Memory B cell (primary cell): Measurements from ENCODE around the gene PTGS2.
A peak's percentile ranks its signal among the peaks of the same experiment; 100 is the strongest.
"Not testable (repeated sequence)": the region's sequence is repeated elsewhere in the genome, so short reads cannot be mapped to it uniquely, and the experiment has no call there.

Experiments used
- ATAC-seq: fragments of 150-1000 bp; cut with Tn5 transposase; 2 replicates; pipeline ENCODE4 v1.10.0; 2021; ENCODE audit warnings: low read depth, mild to moderate bottlenecking, moderate library complexity
- DNase-seq, 2 donors: peaks; one replicate each; pipeline ENCODE4 v3.0.0; 2022; ENCODE audit warnings: low spot score in 2 of 2
- H3K27ac Mint-ChIP-seq: one replicate; pipeline ENCODE4 v1.8.0; 2022; ENCODE audit warnings: mild to moderate bottlenecking, moderate library complexity, mixed read lengths
- H3K27me3 Mint-ChIP-seq: one replicate; pipeline ENCODE4 v1.8.0; 2022; ENCODE audit warnings: mixed read lengths
- H3K36me3 Mint-ChIP-seq: one replicate; pipeline ENCODE4 v1.8.0; 2022; ENCODE audit warnings: mild to moderate bottlenecking, mixed read lengths
- H3K4me1 Mint-ChIP-seq: one replicate; pipeline ENCODE4 v1.8.0; 2022; ENCODE audit warnings: mixed read lengths
- H3K4me3 Mint-ChIP-seq: one replicate; pipeline ENCODE4 v1.8.0; 2022; ENCODE audit warnings: mild to moderate bottlenecking, moderate library complexity, mixed read lengths
- H3K9me3 Mint-ChIP-seq: one replicate; pipeline ENCODE4 v1.8.0; 2022; ENCODE audit warnings: mixed read lengths

Gene PTGS2

DNA sequence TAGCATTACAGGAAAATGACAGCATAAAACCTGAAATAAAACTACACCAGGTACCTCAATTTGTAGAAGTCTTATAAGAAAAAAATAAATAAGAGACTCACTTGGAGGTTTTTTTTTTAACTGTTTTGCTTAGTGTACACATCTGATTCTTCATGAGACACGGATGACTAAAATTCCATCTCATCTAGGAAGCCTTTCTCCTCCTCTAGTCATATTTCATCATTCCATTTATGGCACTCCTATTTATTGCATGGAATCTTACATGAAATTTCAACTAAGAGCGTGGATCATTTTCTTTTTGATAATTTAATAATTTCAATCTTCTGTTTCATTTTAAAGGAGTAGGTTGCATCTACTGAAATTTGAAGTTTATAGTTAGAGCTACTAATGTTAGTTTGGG is 1.6 kb upstream of the PTGS2 start:
- no peak overlapping the region for H3K27ac Mint-ChIP-seq
- no peak for DNase-seq
- peaks cover 5% of the 10 kb centered on the region for H3K4me1 Mint-ChIP-seq
- H3K27me3 Mint-ChIP-seq = peaks cover 12% of the 10 kb centered on the region
- peaks cover 4% of the 10 kb centered on the region for H3K9me3 Mint-ChIP-seq
- ATAC-seq = no peak
- no peaks in the 10 kb centered on the region for H3K36me3 Mint-ChIP-seq
- H3K4me3 Mint-ChIP-seq = no peak overlapping the region

DNA sequence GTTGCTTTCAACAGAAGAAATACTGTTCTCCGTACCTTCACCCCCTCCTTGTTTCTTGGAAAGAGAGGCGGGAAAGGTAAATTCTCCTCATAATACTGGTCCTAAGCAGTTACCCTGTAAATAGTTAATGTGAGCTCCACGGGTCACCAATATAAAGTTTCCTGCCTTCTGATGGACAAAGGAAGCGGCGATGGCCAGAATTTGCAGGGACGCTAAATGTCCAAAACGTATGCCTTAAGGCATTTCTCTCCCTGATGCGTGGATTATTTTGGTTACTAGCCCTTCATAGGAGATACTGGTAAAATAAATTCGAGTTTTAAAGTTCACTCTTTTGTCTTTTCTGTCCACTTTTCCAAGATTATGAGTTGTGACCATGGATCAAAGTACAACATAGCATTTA is 898 bp upstream of the PTGS2 start:
- ATAC-seq (no peak), DNase-seq (no peak)
- H3K36me3 Mint-ChIP-seq = no peaks in the 10 kb centered on the region
- no peak overlapping the region for H3K27ac Mint-ChIP-seq
- peaks cover 12% of the 10 kb centered on the region for H3K27me3 Mint-ChIP-seq
- H3K4me1 Mint-ChIP-seq = peaks cover 5% of the 10 kb centered on the region
- H3K4me3 Mint-ChIP-seq = peak overlapping the region; percentile 39
- peaks cover 2% of the 10 kb centered on the region for H3K9me3 Mint-ChIP-seq

DNA sequence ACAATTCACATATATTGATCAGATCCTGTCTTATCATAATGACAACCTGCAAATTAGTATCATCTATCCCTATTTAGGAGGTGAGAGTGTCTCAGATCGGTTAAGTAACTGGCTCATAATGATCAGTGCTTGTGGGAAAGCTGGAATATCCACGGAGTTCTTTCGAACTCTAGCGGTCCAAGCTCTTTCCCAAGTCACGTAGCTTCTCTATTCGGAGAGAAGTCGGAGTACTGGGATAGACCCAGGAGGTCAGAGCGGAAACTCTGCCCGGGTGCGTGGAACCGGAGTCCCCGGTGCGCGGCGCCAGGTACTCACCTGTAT is 339 bp downstream of the PTGS2 start:
- DNase-seq = no peak
- Mint-ChIP-seq H3K36me3 (no peaks in the 10 kb centered on the region), H3K27ac (no peak overlapping the region), H3K4me3 (no peak overlapping the region), H3K9me3 (no peaks in the 10 kb centered on the region), H3K4me1 (peaks cover 5% of the 10 kb centered on the region), H3K27me3 (peaks cover 12% of the 10 kb centered on the region)
- ATAC-seq = no peak

DNA sequence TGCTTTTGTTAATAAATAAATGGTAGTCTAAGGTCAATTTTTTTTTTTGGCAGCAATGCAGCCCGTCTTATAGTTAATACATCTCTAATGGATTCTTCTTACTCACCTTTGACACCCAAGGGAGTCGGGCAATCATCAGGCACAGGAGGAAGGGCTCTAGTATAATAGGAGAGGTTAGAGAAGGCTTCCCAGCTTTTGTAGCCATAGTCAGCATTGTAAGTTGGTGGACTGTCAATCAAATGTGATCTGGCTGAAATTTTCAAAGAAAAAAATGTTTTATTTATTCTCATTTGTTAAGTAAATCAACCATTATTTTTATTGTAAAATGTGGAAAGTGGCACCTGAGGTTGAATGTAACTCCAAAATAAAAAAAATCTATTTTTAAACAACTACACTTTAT is 2.1 kb downstream of the PTGS2 start:
- Mint-ChIP-seq H3K4me3 (no peak overlapping the region), H3K4me1 (peaks cover 5% of the 10 kb centered on the region), H3K36me3 (no peaks in the 10 kb centered on the region), H3K9me3 (no peaks in the 10 kb centered on the region), H3K27me3 (peaks cover 11% of the 10 kb centered on the region), H3K27ac (no peak overlapping the region)
- ATAC-seq = no peak
- DNase-seq = no peak

DNA sequence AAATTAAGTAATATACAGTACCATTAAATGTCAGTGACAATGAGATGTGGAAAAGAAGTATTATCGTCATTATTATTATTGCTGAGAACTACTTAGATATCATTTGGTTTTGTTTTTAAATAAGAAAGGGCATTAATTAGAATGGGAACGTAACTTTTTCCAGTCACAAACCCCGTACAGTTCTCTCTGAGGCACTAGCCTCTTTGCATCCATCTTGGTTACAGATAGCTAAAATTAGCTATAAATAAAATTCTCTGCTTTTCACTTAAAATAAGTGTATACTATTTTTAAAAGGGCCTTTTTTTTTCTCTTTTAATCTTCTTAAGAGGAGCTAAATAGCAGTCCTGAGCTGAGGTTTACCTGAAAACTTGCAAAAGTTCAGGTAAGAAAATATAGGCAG is 7.6 kb downstream of the PTGS2 start:
- Mint-ChIP-seq H3K4me1 (no peaks in the 10 kb centered on the region), H3K27ac (no peak overlapping the region), H3K9me3 (no peaks in the 10 kb centered on the region), H3K27me3 (peaks cover 3% of the 10 kb centered on the region), H3K4me3 (no peak overlapping the region), H3K36me3 (no peaks in the 10 kb centered on the region)
- no peak for ATAC-seq
- DNase-seq = no peak

DNA sequence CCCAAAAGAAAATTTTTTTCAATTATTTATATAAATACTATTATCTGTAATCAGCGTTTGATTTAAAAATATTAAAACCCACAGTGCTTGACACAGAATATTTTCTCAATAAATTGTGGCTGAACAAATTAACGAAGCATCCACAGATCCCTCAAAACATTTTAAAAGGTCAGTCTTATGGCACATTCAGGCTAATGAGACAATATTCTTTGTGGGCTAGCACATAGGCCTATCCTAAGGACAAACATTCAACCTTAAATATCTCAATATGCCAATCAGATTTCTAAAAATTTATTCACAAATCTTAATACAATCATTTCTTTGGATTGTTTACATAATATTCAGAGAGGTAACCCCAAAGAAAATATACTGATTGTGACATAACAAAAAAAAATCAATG is 8.1 kb downstream of the PTGS2 start:
- Mint-ChIP-seq H3K4me1 (no peaks in the 10 kb centered on the region), H3K9me3 (no peaks in the 10 kb centered on the region), H3K36me3 (no peaks in the 10 kb centered on the region), H3K27ac (no peak overlapping the region), H3K4me3 (no peak overlapping the region), H3K27me3 (peaks cover 3% of the 10 kb centered on the region)
- ATAC-seq = no peak
- DNase-seq = no peak

DNA sequence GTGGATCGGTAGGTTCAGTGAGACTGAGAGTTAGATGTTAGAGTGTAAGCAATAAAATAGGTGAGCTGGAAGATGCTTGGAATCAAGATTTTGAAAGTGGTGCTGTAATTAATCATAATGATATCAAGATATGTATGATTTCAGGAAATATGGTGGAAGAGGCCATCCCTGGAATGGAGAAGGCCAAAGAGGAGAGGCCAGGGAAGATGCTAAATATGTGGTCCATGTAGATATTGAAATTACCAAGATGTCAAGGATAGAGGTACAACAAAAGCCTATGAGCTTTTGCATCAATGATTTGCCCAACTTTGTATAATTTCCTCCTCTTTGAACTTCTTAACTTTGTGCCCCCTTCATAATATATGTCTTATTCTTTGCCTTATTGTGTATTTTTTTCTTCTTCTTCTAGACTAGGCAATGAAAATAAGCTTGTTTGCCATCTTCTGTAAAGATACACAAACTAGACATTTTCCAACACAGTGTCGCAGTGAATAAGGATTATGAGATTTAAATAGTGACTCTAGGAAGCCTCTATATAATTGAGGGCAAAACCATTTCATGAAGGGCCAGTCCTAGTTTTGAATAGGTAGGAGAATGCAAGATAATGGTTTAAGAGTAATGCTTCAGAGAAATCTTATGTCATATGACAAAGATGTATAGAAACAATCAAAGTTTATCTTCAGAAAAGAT is 8.9 kb downstream of the PTGS2 start:
- ATAC-seq (no peak), DNase-seq (no peak)
- Mint-ChIP-seq H3K36me3 (no peaks in the 10 kb centered on the region), H3K27me3 (peaks cover 3% of the 10 kb centered on the region), H3K4me3 (no peak overlapping the region), H3K4me1 (no peaks in the 10 kb centered on the region), H3K9me3 (no peaks in the 10 kb centered on the region), H3K27ac (no peak overlapping the region)

DNA sequence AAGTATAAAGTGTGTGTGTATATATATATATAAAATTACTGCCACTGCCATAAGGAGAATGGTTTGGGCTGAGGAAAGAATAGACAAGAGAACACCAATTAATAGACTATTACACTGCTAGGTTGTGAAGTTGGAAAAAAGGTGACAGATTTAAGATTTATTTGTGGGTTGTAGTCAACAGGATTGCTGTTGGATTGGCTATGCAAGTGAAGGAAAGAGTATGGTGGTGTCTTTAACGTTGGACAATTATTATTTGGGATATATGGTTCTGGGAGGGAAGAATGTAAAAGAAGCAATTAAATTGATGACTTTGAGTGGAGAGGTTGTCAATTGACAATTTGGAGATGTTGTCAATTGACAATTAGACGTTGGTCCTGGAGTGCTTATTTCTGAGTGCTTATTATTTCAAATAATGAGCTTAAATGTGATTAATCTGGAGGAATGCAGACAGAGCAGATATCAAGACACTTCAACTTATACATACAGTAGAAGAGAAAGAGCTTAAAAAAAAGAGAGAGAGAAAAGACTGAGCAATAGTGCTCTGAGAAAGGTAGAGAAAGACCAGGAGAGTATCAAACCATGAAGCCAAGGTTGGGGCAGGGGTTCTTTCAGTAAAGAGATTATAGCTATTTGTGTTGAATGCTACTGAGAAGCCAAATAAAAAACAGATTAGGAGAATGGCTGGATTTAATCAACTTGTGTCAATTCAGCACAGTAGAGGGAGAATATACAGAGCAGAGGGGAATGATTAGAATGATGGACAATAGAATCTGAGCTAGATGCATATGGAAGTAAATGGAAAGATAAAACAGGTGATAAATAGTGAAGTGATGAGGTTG is 9.7 kb downstream of the PTGS2 start:
- Mint-ChIP-seq H3K36me3 (no peaks in the 10 kb centered on the region), H3K27me3 (peaks cover 3% of the 10 kb centered on the region), H3K4me3 (no peak overlapping the region), H3K9me3 (no peaks in the 10 kb centered on the region), H3K27ac (no peak overlapping the region), H3K4me1 (no peaks in the 10 kb centered on the region)
- ATAC-seq (no peak), DNase-seq (no peak)

DNA sequence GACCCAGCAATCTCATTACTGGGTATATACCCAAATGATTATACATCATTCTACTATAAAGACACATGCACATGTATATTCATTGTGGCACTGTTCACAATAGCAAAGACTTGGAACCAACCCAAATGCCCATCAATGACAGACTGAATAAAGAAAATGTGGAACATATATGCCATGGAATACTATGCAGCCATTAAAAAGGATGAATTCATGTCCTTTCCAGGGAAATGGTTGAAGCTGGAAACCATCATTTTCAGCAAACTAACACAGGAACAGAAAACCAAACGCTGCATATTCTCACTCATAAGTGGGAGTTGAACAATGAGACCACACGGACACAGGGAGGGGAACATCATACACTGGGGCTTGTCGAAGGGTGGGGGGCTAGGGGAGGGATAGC is 10.4 kb downstream of the PTGS2 start:
- H3K27me3 Mint-ChIP-seq, ATAC-seq, H3K4me1 Mint-ChIP-seq, H3K27ac Mint-ChIP-seq, DNase-seq, H3K36me3 Mint-ChIP-seq, H3K9me3 Mint-ChIP-seq, H3K4me3 Mint-ChIP-seq: not testable (repeated sequence)

DNA sequence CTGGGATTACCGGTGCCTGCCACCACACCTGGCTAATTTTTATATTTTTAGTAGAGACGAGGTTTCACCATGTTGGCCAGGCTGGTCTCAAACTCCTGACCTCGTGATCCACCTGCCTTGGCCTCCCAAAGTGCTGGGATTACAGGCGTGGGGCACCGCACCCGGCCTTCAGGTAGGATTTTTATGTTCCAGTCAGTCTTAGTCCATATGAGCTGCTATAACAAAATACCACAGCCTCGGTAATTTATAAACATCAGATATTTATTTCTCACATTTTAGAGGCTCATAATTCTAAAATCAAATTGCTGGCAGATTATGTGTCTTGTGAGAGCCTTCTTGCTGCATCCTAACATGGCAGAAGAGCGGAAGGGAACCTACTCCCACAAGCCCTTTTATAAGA is 16.0 kb downstream of the PTGS2 start:
- not testable (repeated sequence) for ATAC-seq

DNA sequence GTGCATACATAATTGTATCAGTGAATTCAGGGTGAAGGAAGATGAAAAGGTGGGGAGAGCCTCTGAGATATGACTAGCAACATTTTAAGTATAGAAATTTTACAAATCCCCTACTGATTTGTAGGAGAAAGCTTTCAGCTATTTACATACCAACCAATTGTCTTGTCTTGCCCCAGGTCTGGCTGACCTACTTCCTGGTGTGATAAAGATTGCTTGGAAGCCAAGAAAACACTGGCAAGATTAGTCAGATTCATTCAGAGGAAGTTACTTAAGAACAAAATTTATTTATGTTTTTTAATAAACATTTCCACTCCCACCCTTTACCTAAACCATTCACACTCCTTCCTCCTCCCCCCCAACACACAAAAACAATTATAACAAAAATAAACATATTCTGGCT is 17.5 kb downstream of the PTGS2 start:
- Mint-ChIP-seq H3K27ac (no peak overlapping the region), H3K4me3 (no peak overlapping the region), H3K4me1 (no peaks in the 10 kb centered on the region), H3K9me3 (peaks cover 3% of the 10 kb centered on the region), H3K36me3 (no peaks in the 10 kb centered on the region), H3K27me3 (peaks cover 3% of the 10 kb centered on the region)
- DNase-seq (no peak), ATAC-seq (no peak)

More for the DNA sequence above, 16.0 kb downstream of the PTGS2 start:
- not testable (repeated sequence) for H3K36me3 Mint-ChIP-seq, H3K4me1 Mint-ChIP-seq, H3K27me3 Mint-ChIP-seq, H3K27ac Mint-ChIP-seq, DNase-seq, H3K9me3 Mint-ChIP-seq, H3K4me3 Mint-ChIP-seq

DNA sequence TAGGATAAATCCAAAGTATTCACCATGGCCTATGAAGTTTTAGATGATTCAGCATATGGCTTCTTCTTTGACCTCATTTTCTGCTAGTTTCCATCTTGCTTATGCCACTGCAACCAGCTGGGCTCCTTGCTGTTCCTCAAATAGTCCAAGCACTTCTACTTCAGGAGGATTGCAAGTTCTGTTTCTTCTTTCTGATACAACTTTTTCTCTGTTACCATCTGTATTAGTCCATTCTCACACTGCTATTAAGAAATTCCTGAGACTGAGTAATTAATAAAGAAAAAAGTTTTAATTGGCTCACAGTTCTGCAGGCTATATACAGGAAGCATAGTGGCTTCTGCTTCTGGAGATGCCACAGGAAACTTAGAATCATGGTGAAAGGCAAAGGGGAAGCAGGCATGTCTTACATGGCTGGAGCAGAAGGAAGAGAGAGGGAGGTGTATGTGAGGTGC is 20.3 kb downstream of the PTGS2 start:
- peaks cover 3% of the 10 kb centered on the region for H3K27me3 Mint-ChIP-seq
- no peaks in the 10 kb centered on the region for H3K4me1 Mint-ChIP-seq
- DNase-seq (no peak), ATAC-seq (no peak)
- H3K27ac Mint-ChIP-seq = no peak overlapping the region
- H3K4me3 Mint-ChIP-seq = no peak overlapping the region
- H3K9me3 Mint-ChIP-seq = peaks cover 3% of the 10 kb centered on the region
- H3K36me3 Mint-ChIP-seq = no peaks in the 10 kb centered on the region

DNA sequence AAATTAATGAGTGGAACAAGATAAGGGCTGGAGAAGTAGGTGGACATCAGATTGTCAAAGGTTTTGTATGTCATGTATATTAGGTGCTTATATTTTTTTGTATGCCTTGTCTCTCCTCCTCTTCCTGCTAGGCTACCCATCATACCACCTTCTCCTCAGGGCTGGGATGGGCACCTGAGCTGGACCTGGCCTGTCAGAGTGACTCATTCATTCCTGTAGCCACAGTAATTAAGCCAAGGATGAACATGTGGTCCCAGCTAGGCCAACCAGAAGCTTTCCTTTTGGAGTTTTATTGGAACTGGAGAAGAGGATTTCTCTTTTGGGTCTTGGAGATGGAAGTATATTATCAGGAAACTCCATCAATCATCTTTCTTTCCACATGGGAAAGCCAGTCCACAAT is 21.2 kb downstream of the PTGS2 start:
- Mint-ChIP-seq H3K36me3 (no peaks in the 10 kb centered on the region), H3K27me3 (peaks cover 3% of the 10 kb centered on the region), H3K4me3 (no peak overlapping the region), H3K9me3 (peaks cover 3% of the 10 kb centered on the region), H3K4me1 (no peaks in the 10 kb centered on the region), H3K27ac (no peak overlapping the region)
- DNase-seq (no peak), ATAC-seq (no peak)

DNA sequence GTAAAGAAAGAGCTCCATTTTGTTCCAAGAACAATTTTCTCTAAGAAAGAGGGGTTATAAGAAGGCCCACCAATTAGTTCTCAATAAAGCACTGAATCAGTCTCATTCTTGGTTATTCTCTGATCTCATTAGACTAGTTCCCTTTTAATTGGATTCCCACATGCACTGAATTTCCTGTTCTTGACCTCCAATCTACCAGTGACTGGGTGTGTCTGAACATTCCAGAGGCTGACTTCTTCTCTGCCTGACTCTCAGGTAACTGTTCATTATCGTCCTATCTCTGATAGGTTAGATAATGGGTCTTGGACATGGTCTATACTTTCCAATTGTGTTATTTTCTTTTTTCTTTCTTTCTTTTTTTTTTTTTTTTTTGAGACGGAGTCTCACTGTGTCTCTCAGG is 22.7 kb downstream of the PTGS2 start:
- H3K4me1 Mint-ChIP-seq = peaks cover 5% of the 10 kb centered on the region
- peaks cover 5% of the 10 kb centered on the region for H3K27me3 Mint-ChIP-seq
- DNase-seq (no peak), ATAC-seq (no peak)
- H3K27ac Mint-ChIP-seq = no peak overlapping the region
- H3K9me3 Mint-ChIP-seq = peaks cover 6% of the 10 kb centered on the region
- no peak overlapping the region for H3K4me3 Mint-ChIP-seq
- H3K36me3 Mint-ChIP-seq = peaks cover 4% of the 10 kb centered on the region

DNA sequence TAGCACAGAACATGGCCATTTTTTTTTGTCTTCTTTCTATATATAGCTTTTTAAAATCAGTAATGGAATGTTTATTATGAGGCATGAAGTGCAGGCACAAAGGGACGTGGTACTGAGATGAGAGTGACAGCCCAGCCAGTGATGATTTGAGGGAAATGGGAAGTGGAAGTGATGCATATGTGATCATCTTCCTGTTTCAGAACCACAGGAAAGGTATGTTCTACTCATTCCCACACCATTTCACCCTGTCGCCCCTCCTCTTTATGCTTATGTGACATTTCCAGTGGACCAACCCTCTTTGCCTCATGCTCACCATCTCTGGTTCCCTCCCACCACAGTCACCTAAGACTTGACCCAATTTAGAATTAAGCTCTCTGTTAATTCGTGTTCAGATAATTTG is 24.3 kb downstream of the PTGS2 start:
- DNase-seq (no peak), ATAC-seq (no peak)
- H3K9me3 Mint-ChIP-seq = peaks cover 6% of the 10 kb centered on the region
- peaks cover 5% of the 10 kb centered on the region for H3K27me3 Mint-ChIP-seq
- H3K36me3 Mint-ChIP-seq = peaks cover 4% of the 10 kb centered on the region
- H3K27ac Mint-ChIP-seq = no peak overlapping the region
- H3K4me1 Mint-ChIP-seq = peaks cover 8% of the 10 kb centered on the region
- H3K4me3 Mint-ChIP-seq = no peak overlapping the region
